NK-92 treated with Interleukin-12 subunit alpha and Interleukin-12 subunit beta, amount 100 ng/mL, for 24 hours (cell line): ENCODE measurements around the gene UGT2B10.
"Not testable (repeated sequence)": the region's sequence is repeated elsewhere in the genome, so short reads cannot be mapped to it uniquely, and the experiment has no call there.

Experiments
- DNase-seq: peaks from one replicate; lab custom pipeline; 2025; lab: John Stamatoyannopoulos, UW

The UGT2B10 gene

GRCh38 chr4:68815617-68816409, at the start of gene UGT2B10:
UGT2B10 (plus strand) TSS chr4:68815994; CDS start chr4:68816020, 26 bp downstream.
- not testable (repeated sequence) for DNase-seq

- DNase-seq, result not testable (repeated sequence)
These were observed 44.0 kb upstream of the UGT2B10 start for GRCh38 chr4:68771836-68772235.

- no peak for DNase-seq
These were observed 42.1 kb upstream of the UGT2B10 start for GRCh38 chr4:68773699-68774098.

- DNase-seq, result no peak
These were observed 35.6 kb upstream of the UGT2B10 start for GRCh38 chr4:68780232-68780631.

- no peak for DNase-seq
These were observed 18.7 kb upstream of the UGT2B10 start for GRCh38 chr4:68797048-68797447.

GRCh38 chr4:68797618-68798017, 18.2 kb upstream of the UGT2B10 start:
- DNase-seq, result no peak

- DNase-seq, result no peak
These were observed 12.8 kb upstream of the UGT2B10 start for GRCh38 chr4:68803013-68803412.

- no peak for DNase-seq
These were observed 7.7 kb upstream of the UGT2B10 start for GRCh38 chr4:68808060-68808459.

- no peak for DNase-seq
These were observed 4.9 kb upstream of the UGT2B10 start for GRCh38 chr4:68810919-68811318.

- DNase-seq, result not testable (repeated sequence)
These were observed 844 bp downstream of the UGT2B10 start for GRCh38 chr4:68816410-68817265.

- DNase-seq, result no peak
These were observed 1.6 kb downstream of the UGT2B10 start for GRCh38 chr4:68817386-68817785.

GRCh38 chr4:68818030-68818462, 2.3 kb downstream of the UGT2B10 start:
- DNase-seq, result not testable (repeated sequence)

GRCh38 chr4:68831642-68832041, 15.8 kb downstream of the UGT2B10 start:
- DNase-seq, result no peak

- no peak for DNase-seq
These were observed 34.5 kb downstream of the UGT2B10 start for GRCh38 chr4:68850293-68850692.

- no peak for DNase-seq
These were observed 40.0 kb downstream of the UGT2B10 start for GRCh38 chr4:68855771-68856170.

- DNase-seq, result no peak
These were observed 42.2 kb downstream of the UGT2B10 start for GRCh38 chr4:68858039-68858438.

- DNase-seq, result no peak
These were observed 43.9 kb downstream of the UGT2B10 start for GRCh38 chr4:68859655-68860054.

GRCh38 chr4:68861057-68861456, 45.3 kb downstream of the UGT2B10 start:
- DNase-seq, result no peak

GRCh38 chr4:68864438-68865187, 48.8 kb downstream of the UGT2B10 start:
- no peak for DNase-seq

- DNase-seq, result no peak
These were observed 49.4 kb downstream of the UGT2B10 start for GRCh38 chr4:68865188-68865638.

GRCh38 chr4:68865760-68866159, 50.0 kb downstream of the UGT2B10 start:
- no peak for DNase-seq

- DNase-seq, result no peak
These were observed 53.5 kb downstream of the UGT2B10 start for GRCh38 chr4:68869274-68869773.
